ENCODE measurements around the gene WWOX.

WWOX gene

GRCh38 chr16:79076047-79076767 is 976.8 kb downstream of the WWOX start:
- Histone ChIP-seq H3K27ac (ENCODE audit: low read depth in 2 of 2, low read length in 2 of 2) (no peak overlapping the region), H3K4me1 (ENCODE audit: control insufficient read depth in 2 of 2, insufficient read depth in 2 of 2, low read length in 2 of 2) (no peaks in the 10 kb centered on the region), H3K9me3 (ENCODE audit: control insufficient read depth in 2 of 2, low read length in 2 of 2) (no peaks in the 10 kb centered on the region), H3K4me3 (ENCODE audit: low read length in 2 of 2) (no peak overlapping the region), H3K27me3 (ENCODE audit: control insufficient read depth in 2 of 2, insufficient read depth in 2 of 2, low read length in 2 of 2) (no peaks in the 10 kb centered on the region), H3K36me3 (ENCODE audit: control insufficient read depth in 2 of 2, insufficient read depth in 2 of 2, low read length in 2 of 2) (no peaks in the 10 kb centered on the region), H3K9ac (ENCODE audit: low read depth in 1 of 2, low read length in 2 of 2) (no peak overlapping the region)

GRCh38 chr16:79077346-79077745 is 977.9 kb downstream of the WWOX start:
- no peaks in the 10 kb centered on the region for H3K4me1 ChIP-seq (ENCODE audit: control insufficient read depth in 2 of 2, insufficient read depth in 2 of 2, low read length in 2 of 2)
- no peak overlapping the region for H3K27ac ChIP-seq (ENCODE audit: low read depth in 2 of 2, low read length in 2 of 2)
- H3K4me3 ChIP-seq (ENCODE audit: low read length in 2 of 2), result no peak overlapping the region
- no peaks in the 10 kb centered on the region for H3K9me3 ChIP-seq (ENCODE audit: control insufficient read depth in 2 of 2, low read length in 2 of 2)
- no peaks in the 10 kb centered on the region for H3K27me3 ChIP-seq (ENCODE audit: control insufficient read depth in 2 of 2, insufficient read depth in 2 of 2, low read length in 2 of 2)
- no peaks in the 10 kb centered on the region for H3K36me3 ChIP-seq (ENCODE audit: control insufficient read depth in 2 of 2, insufficient read depth in 2 of 2, low read length in 2 of 2)
- no peak overlapping the region for H3K9ac ChIP-seq (ENCODE audit: low read depth in 1 of 2, low read length in 2 of 2)

- H3K27me3 ChIP-seq (ENCODE audit: control insufficient read depth in 2 of 2, insufficient read depth in 2 of 2, low read length in 2 of 2), result no peaks in the 10 kb centered on the region
- H3K4me1 ChIP-seq (ENCODE audit: control insufficient read depth in 2 of 2, insufficient read depth in 2 of 2, low read length in 2 of 2), result no peaks in the 10 kb centered on the region
- H3K9me3 ChIP-seq (ENCODE audit: control insufficient read depth in 2 of 2, low read length in 2 of 2), result no peaks in the 10 kb centered on the region
- no peaks in the 10 kb centered on the region for H3K36me3 ChIP-seq (ENCODE audit: control insufficient read depth in 2 of 2, insufficient read depth in 2 of 2, low read length in 2 of 2)
- no peak overlapping the region for H3K27ac ChIP-seq (ENCODE audit: low read depth in 2 of 2, low read length in 2 of 2)
- no peak overlapping the region for H3K4me3 ChIP-seq (ENCODE audit: low read length in 2 of 2)
- no peak overlapping the region for H3K9ac ChIP-seq (ENCODE audit: low read depth in 1 of 2, low read length in 2 of 2)
Observed at GRCh38 chr16:79079656-79080420, 980.4 kb downstream of the WWOX start.

- no peaks in the 10 kb centered on the region for H3K27me3 ChIP-seq (ENCODE audit: control insufficient read depth in 2 of 2, insufficient read depth in 2 of 2, low read length in 2 of 2)
- H3K4me1 ChIP-seq (ENCODE audit: control insufficient read depth in 2 of 2, insufficient read depth in 2 of 2, low read length in 2 of 2), result no peaks in the 10 kb centered on the region
- H3K9me3 ChIP-seq (ENCODE audit: control insufficient read depth in 2 of 2, low read length in 2 of 2), result no peaks in the 10 kb centered on the region
- H3K27ac ChIP-seq (ENCODE audit: low read depth in 2 of 2, low read length in 2 of 2), result no peak overlapping the region
- H3K9ac ChIP-seq (ENCODE audit: low read depth in 1 of 2, low read length in 2 of 2), result no peak overlapping the region
- no peaks in the 10 kb centered on the region for H3K36me3 ChIP-seq (ENCODE audit: control insufficient read depth in 2 of 2, insufficient read depth in 2 of 2, low read length in 2 of 2)
- no peak overlapping the region for H3K4me3 ChIP-seq (ENCODE audit: low read length in 2 of 2)
Observed at GRCh38 chr16:79081297-79082066, 982.0 kb downstream of the WWOX start.

- H3K27ac ChIP-seq (ENCODE audit: low read depth in 2 of 2, low read length in 2 of 2), result no peak overlapping the region
- no peaks in the 10 kb centered on the region for H3K36me3 ChIP-seq (ENCODE audit: control insufficient read depth in 2 of 2, insufficient read depth in 2 of 2, low read length in 2 of 2)
- no peaks in the 10 kb centered on the region for H3K9me3 ChIP-seq (ENCODE audit: control insufficient read depth in 2 of 2, low read length in 2 of 2)
- H3K9ac ChIP-seq (ENCODE audit: low read depth in 1 of 2, low read length in 2 of 2), result no peak overlapping the region
- no peak overlapping the region for H3K4me3 ChIP-seq (ENCODE audit: low read length in 2 of 2)
- no peaks in the 10 kb centered on the region for H3K27me3 ChIP-seq (ENCODE audit: control insufficient read depth in 2 of 2, insufficient read depth in 2 of 2, low read length in 2 of 2)
- no peaks in the 10 kb centered on the region for H3K4me1 ChIP-seq (ENCODE audit: control insufficient read depth in 2 of 2, insufficient read depth in 2 of 2, low read length in 2 of 2)
Observed at GRCh38 chr16:79082970-79083369, 983.5 kb downstream of the WWOX start.

- Histone ChIP-seq H3K4me1 (ENCODE audit: control insufficient read depth in 2 of 2, insufficient read depth in 2 of 2, low read length in 2 of 2) (no peaks in the 10 kb centered on the region), H3K4me3 (ENCODE audit: low read length in 2 of 2) (no peak overlapping the region), H3K27me3 (ENCODE audit: control insufficient read depth in 2 of 2, insufficient read depth in 2 of 2, low read length in 2 of 2) (no peaks in the 10 kb centered on the region), H3K9me3 (ENCODE audit: control insufficient read depth in 2 of 2, low read length in 2 of 2) (no peaks in the 10 kb centered on the region), H3K36me3 (ENCODE audit: control insufficient read depth in 2 of 2, insufficient read depth in 2 of 2, low read length in 2 of 2) (no peaks in the 10 kb centered on the region), H3K27ac (ENCODE audit: low read depth in 2 of 2, low read length in 2 of 2) (no peak overlapping the region), H3K9ac (ENCODE audit: low read depth in 1 of 2, low read length in 2 of 2) (no peak overlapping the region)
Observed at GRCh38 chr16:79083508-79084299, 984.2 kb downstream of the WWOX start.

DNA sequence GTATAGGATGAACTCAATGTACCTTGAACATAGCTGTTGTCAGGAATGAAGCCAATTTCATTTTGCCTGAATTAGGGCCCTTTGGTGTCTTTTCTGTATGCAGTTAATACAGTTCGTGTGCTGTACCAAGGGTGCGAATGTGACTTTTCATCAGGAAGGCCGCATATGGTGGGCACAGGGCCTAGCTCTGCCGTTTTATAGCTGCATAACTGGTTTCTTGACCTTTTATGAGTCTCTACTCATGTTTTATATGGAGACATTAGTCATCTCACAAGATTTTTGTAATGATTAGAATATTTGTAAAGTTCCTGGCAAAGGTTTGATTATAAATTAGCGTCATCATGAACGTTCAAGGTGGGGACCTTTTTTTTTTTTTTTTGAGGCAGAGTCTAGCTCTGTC is 989.5 kb downstream of the WWOX start:
- Histone ChIP-seq H3K27ac (ENCODE audit: low read depth in 2 of 2, low read length in 2 of 2) (no peak overlapping the region), H3K9me3 (ENCODE audit: control insufficient read depth in 2 of 2, low read length in 2 of 2) (no peaks in the 10 kb centered on the region), H3K27me3 (ENCODE audit: control insufficient read depth in 2 of 2, insufficient read depth in 2 of 2, low read length in 2 of 2) (no peaks in the 10 kb centered on the region)

GRCh38 chr16:79089735-79090284 is 990.4 kb downstream of the WWOX start:
- H3K36me3 ChIP-seq (ENCODE audit: control insufficient read depth in 2 of 2, insufficient read depth in 2 of 2, low read length in 2 of 2), result no peaks in the 10 kb centered on the region
- peak overlapping the region in 1 of 2 donors; percentile 17 for H3K27ac ChIP-seq (ENCODE audit: low read depth in 2 of 2, low read length in 2 of 2)
- H3K27me3 ChIP-seq (ENCODE audit: control insufficient read depth in 2 of 2, insufficient read depth in 2 of 2, low read length in 2 of 2), result no peaks in the 10 kb centered on the region
- no peaks in the 10 kb centered on the region for H3K9me3 ChIP-seq (ENCODE audit: control insufficient read depth in 2 of 2, low read length in 2 of 2)
- H3K9ac ChIP-seq (ENCODE audit: low read depth in 1 of 2, low read length in 2 of 2), result no peak overlapping the region
- H3K4me3 ChIP-seq (ENCODE audit: low read length in 2 of 2), result peak overlapping the region in 1 of 2 donors; percentile 48
- H3K4me1 ChIP-seq (ENCODE audit: control insufficient read depth in 2 of 2, insufficient read depth in 2 of 2, low read length in 2 of 2), result peaks cover 0 to 5% of the 10 kb centered on the region in 2 donors

More for the DNA sequence above, 989.5 kb downstream of the WWOX start:
- Histone ChIP-seq H3K4me1 (ENCODE audit: control insufficient read depth in 2 of 2, insufficient read depth in 2 of 2, low read length in 2 of 2) (peaks cover 0 to 5% of the 10 kb centered on the region in 2 donors), H3K4me3 (ENCODE audit: low read length in 2 of 2) (no peak overlapping the region), H3K9ac (ENCODE audit: low read depth in 1 of 2, low read length in 2 of 2) (no peak overlapping the region), H3K36me3 (ENCODE audit: control insufficient read depth in 2 of 2, insufficient read depth in 2 of 2, low read length in 2 of 2) (no peaks in the 10 kb centered on the region)

DNA sequence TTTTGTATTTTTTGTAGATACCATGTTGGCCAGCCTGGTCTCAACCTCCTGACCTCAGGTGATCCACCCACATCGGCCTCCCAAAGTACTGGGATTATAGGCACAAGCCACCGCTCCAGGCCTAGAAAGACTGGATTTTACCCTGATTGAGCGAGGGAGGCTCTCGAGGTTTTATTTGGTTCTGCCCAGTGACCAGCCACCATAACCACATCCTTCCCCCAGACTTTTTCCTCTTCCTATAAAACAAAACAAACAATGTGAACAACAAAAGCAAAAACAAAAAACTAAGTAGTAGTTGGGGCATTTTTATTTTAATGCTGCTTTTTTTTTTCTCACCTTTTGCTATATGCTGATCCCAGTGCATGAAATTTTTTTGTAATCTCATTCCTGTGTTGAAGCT is 991.5 kb downstream of the WWOX start:
- H3K27ac ChIP-seq (ENCODE audit: low read depth in 2 of 2, low read length in 2 of 2), result no peak overlapping the region
- no peaks in the 10 kb centered on the region for H3K27me3 ChIP-seq (ENCODE audit: control insufficient read depth in 2 of 2, insufficient read depth in 2 of 2, low read length in 2 of 2)
- H3K4me1 ChIP-seq (ENCODE audit: control insufficient read depth in 2 of 2, insufficient read depth in 2 of 2, low read length in 2 of 2), result peaks cover 0 to 5% of the 10 kb centered on the region in 2 donors
- H3K4me3 ChIP-seq (ENCODE audit: low read length in 2 of 2), result no peak overlapping the region
- no peaks in the 10 kb centered on the region for H3K9me3 ChIP-seq (ENCODE audit: control insufficient read depth in 2 of 2, low read length in 2 of 2)
- no peaks in the 10 kb centered on the region for H3K36me3 ChIP-seq (ENCODE audit: control insufficient read depth in 2 of 2, insufficient read depth in 2 of 2, low read length in 2 of 2)
- no peak overlapping the region for H3K9ac ChIP-seq (ENCODE audit: low read depth in 1 of 2, low read length in 2 of 2)

Measured in mucosa of rectum (tissue), 2 donors.